GM04504 (cell line): Measurements from ENCODE around the gene CRACDL.

Source experiments
- DNase-seq: peaks from one replicate; pipeline ENCODE4 v3.0.0-alpha.2; 2012; ENCODE audit warnings: low read depth

Gene CRACDL

GRCh38 chr2:98852932-98853331 is 83.1 kb downstream of the CRACDL start:
- DNase-seq: no peak

GRCh38 chr2:98850074-98850473 is 86.0 kb downstream of the CRACDL start:
- no peak for DNase-seq

GRCh38 chr2:98849113-98849512 is 86.9 kb downstream of the CRACDL start:
- DNase-seq: no peak

- DNase-seq: no peak
Observed at GRCh38 chr2:98847853-98848252, 88.2 kb downstream of the CRACDL start.

- DNase-seq: no peak
Observed at GRCh38 chr2:98846041-98846440, 90.0 kb downstream of the CRACDL start.

GRCh38 chr2:98842136-98842535 is 93.9 kb downstream of the CRACDL start:
- no peak for DNase-seq

GRCh38 chr2:98839292-98839691 is 96.7 kb downstream of the CRACDL start:
- DNase-seq: peak; percentile 10

- DNase-seq: no peak
Observed at GRCh38 chr2:98835831-98836385, 100.1 kb downstream of the CRACDL start.

- DNase-seq: no peak
Observed at GRCh38 chr2:98833917-98834263, 102.1 kb downstream of the CRACDL start.

GRCh38 chr2:98833172-98833916 is 102.7 kb downstream of the CRACDL start:
- no peak for DNase-seq

- no peak for DNase-seq
Observed at GRCh38 chr2:98832172-98832571, 103.9 kb downstream of the CRACDL start.

GRCh38 chr2:98830571-98831145 is 105.4 kb downstream of the CRACDL start:
- no peak for DNase-seq

GRCh38 chr2:98829581-98830270 is 106.3 kb downstream of the CRACDL start:
- DNase-seq: no peak

- DNase-seq: no peak
Observed at GRCh38 chr2:98828793-98829371, 107.1 kb downstream of the CRACDL start.

GRCh38 chr2:98828369-98828744 is 107.7 kb downstream of the CRACDL start:
- DNase-seq: no peak

- no peak for DNase-seq
Observed at GRCh38 chr2:98827625-98828368, 108.2 kb downstream of the CRACDL start.

- DNase-seq: no peak
Observed at GRCh38 chr2:98826856-98827255, 109.2 kb downstream of the CRACDL start.

GRCh38 chr2:98825858-98826257 is 110.2 kb downstream of the CRACDL start:
- DNase-seq: no peak

GRCh38 chr2:98825404-98825803 is 110.6 kb downstream of the CRACDL start:
- DNase-seq: no peak

GRCh38 chr2:98825020-98825350 is 111.0 kb downstream of the CRACDL start:
- no peak for DNase-seq

GRCh38 chr2:98824256-98825019 is 111.6 kb downstream of the CRACDL start:
- DNase-seq: no peak
